GM19467 (cell line): ENCODE data around the gene NOD1.

Source experiments
- ATAC-seq: cut with Tn5 transposase; IDR thresholded peaks from one replicate; pipeline ENCODE4 v1.9.1; 2021; ENCODE audit warnings: mild to moderate bottlenecking, moderate library complexity; ENCODE audit not compliant: unreplicated experiment

Gene NOD1

DNA sequence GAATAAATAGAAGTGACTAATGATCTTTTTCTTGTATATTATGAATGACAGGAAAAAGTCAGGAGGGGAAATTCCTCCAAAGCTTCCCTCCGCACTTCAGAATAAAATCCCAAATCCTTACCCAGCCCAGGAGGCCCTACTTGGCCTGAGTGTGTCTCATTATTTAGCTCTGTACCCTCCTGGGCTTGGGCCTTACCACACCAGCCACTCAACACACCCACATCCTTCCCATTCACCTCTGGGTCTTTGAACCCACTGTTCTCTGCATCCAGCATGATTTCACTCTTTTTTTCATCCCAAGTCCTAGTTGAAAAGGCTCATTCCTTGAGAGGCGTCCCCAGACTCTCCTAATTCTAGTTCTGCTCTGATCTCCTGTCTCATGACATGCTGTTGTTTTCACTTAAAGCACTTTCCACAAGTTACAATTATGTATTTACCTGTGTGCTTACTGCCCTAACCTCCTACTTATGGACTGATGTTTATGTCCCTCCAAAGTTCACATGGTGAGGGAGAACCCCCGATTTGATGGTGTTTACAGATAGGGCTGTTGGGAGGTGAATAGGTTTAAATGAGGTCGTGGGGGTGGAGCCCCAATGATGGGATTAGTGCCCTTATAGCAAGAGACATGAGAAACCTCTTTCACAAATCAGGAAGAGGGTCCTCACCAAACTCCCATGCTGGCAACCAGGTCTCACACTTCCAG is 6.4 kb downstream of the NOD1 start:
- ATAC-seq = no peak

DNA sequence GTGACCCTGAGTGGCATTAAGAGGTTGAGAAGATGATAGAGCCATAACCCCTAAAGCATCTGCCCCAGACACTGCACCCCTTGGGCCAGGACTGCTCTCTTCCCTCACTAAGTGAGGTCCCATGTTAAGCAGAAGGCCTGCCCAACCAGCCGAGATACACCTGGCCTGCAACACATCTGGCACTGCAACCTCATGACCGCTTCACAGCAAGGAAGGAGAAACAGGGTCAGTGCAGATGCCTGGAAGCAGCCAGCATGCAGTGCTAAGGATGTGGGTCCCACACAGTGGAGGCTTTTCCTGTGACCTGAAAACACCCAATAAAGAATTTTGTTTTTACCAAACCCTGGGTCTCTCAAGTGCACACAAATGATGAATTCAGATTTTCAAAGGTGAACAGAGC is 7.4 kb downstream of the NOD1 start:
- ATAC-seq = no peak

DNA sequence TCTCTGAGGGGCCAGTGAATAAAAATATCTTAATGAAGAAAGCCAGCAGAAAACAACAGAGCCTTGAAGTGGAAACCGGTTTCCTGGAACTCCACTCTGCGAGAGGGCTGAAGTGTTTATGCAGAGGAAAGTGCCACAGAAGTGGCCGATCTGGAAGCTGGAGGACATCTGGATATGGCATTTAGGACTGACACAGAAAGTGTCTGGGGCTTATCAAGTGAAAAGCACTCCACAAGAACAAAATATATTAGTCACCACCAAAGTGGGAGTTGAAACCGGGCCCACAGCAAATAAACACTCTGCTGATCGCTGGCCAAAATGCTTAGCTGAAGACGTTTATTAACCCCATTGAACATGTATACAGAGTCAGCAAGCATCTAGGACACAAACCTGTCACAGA is 7.8 kb downstream of the NOD1 start:
- ATAC-seq = no peak

DNA sequence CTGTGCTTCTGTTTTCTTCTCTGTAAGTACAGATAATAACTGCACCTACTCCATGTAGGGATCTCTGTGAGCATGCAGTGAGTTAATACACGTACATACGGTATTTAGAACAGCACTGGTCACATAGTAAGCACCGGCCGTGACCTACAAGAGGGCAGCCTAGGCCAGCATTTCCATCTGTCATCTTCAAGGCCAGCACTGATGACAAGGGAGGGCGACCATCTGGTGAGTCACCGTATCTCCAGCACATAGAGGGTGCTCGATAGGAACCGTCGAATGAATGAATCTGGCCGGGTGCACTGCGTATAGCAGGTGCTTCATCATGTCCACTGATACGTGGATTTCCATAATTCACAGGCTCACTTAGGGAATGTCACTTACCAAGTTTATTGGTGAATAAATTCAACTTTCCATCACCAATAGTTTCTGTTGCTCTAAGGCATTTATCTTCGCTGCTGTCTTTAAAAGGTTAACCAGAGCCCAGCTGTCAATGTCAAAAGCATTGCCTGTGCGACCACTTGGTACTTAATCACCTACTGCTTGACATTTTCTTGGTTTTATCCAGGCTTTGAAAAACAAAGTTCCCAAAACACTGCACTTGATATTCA is 8.3 kb downstream of the NOD1 start:
- no peak for ATAC-seq

DNA sequence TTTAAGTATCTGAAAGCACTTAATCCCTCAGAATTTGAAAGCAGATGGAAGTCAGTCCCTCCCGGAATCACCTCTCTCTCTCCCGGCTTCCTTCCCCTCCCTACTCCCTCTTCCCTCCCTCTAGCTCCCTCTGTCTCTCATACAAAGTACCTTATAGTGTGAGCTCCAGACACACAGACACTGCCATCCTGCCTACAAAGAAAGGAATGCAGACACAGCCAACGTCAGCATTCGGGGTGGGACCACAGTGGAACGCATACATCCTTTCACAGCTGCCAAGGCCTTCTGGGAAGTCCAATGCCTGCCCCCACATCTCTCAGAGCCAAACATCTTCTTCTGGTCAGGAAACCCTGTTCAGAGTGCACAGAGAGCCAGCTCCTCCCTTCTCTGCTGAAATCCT is 9.3 kb downstream of the NOD1 start:
- ATAC-seq = no peak

DNA sequence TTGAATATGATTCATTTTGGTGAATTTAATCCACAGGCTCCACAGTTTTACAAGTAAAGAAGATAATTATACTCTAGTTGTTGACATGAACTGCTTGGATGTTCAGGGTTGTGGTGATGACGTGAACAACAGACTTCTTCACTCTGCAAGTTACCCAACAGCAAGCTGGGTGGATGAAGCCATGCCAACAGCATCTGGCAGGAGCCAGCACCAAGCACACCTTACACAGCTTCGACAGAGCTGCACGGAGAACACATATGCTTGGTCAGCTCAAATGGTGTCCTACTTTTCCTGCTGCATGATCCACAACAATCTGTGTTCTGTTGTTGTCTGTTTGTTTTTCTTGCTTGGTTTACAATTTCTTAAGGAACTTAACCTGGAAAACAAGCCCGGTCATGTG is 9.8 kb downstream of the NOD1 start:
- ATAC-seq = no peak

DNA sequence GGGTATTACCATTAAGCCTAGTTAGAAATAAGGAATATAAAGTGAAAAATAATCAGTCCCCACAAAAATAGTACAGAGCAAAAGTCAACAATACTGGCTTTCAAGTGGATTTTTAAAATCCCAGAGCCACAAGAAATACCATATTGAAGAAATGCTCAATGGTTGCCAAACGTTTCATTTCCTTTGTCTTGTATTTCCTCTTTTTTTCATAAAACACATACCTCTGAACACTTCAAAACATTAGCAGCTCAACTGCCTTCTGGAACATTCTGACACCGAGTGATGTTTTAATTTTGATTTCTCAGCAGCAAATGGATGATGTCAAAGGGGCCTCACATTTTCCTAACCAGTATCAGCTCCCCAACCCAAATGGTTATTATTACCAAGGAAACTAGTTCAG is 10.5 kb downstream of the NOD1 start:
- ATAC-seq = no peak

DNA sequence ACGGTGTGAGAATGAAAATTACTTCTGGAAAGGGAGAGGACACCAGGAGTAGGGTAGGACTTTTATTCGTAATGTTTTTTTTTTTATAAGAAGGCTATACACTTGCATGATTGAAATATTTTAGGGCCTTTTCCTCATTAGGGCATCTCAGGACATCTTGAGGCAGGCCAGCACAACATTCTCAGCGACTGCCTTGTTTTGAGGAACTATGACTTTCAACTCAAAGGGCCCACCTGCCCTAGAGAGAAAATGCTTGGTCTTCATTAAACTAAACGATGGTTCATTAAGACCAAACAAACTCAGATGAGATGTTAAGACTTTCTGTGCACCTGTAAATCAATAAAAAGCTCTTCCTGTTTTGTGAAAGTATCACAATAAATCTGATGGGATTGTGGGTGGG is 11.3 kb downstream of the NOD1 start:
- ATAC-seq = no peak

DNA sequence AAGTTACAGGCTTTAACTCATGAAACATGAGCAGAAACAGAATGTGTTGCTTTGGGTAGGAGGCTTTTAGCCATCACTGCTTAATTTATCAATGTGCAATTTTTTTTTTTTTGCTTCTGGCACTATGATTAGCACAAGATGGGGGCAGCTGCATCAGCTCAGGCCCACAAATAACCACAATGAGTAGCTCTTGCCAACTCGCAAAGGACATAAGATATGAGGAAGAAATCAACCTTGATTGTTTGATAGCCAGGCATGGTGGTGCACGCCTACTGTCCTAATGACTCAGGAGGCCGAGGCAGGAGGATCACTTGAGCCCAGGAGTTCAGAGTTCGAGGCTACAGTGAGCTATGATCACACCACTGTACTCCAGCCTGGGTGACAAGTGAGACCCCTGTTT is 12.3 kb downstream of the NOD1 start:
- no peak for ATAC-seq

DNA sequence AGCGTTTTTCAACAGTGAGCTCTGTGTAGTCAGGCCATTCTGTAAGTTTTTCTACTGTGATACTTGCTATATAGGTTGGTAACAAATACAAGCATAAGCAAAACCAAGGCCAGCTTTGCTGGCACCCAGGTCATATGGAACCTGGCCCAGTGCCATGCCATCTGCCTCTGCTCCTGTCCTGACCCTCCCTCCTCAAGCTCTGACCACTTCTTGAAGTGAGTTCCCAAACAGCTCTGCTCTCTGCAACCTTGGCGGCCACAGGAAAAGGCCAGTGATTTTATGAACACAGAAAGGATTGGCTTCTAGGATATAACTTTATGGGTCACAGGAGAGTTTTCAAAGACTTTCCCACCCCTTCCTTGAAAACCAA is 12.8 kb downstream of the NOD1 start:
- no peak for ATAC-seq

DNA sequence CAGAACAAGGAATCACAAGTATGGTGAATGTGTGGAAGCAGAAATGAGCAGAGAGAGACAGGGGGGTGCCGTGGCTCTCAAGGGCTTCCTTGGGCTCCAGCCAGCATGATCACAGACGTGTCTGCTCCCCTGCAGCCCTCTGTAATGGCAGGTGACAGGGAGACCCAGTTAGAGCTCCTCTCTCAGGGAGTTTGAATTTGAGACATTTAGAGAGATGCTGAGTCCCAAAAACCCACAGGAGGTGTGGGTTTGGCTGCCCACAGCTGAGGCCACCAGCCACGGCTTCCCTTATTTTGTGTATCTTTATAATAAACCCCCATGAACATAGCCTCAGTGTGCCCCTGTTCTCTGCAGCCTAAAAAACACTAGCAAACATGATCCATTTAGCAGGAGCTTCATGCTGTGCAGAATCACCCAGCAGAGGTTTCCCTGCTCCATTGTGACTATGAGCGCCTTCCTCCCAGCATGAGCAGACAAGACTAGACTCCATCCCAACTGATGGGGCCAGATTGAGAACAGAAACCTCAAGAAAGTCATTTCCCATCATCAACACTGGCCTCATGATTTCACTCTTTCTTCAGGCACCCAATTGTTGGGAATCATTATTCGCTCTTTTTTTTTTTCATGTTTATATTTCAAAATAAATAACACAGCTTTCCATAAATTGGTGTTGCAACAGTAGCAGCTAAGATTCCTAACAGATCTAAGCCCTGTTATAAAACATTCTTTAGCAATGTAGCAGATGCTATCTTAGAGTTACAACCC is 13.4 kb downstream of the NOD1 start:
- no peak for ATAC-seq

DNA sequence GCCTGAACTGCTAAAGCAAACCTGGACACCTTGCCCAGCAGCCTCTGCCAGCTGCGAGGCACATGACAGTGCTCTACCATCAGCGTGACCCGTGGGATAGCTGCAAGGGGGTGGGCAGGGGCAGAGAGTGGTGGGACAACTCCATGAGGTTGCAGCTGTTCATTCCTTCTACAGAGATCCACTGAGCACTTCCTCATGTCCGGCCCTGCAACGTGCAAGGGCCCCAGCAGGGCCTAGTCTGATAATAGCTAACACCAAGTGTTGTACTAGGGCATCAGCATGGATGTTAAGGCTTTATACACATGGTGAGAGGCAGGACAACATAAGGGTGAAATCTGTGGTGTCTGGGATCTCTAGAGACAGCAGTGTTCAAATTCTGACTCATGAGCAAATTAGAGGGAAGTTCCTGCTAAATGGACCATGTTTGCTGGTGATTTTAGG is 14.3 kb downstream of the NOD1 start:
- peak; percentile 46 for ATAC-seq

DNA sequence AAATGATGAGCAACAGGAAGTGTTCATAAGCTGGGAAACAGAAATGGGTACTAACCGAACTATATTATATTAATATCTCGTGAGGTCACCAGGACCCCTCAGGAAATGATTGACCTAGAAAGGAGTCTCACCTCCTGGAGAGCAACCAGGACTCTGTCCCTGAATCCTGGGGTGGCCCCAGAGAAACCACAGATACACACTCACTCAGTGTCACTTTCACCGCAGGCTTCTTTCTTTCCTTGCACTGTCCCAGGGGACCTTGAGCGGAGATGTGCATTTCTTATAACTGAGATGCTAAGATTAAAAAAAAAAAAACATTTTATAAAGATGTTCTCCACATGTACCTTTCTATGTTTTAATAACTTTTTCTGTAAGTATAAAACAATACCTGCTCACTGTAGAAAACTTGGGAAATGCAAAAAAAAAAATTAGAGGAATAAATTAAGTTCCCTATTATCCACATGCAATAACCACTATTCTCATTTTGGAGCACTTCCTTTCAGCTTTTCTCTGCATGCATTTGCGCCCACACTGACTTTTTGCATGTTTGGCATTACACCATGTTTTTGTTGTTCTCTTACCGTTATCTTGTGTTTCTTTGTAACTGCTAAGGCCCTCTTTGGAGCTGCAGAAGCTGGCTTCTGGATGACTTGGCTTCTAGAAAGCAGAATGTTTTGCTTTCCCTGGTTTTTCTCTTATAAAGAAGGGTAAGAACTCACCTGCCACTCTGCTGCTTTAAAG is 15.0 kb downstream of the NOD1 start:
- ATAC-seq = peak; percentile 58

DNA sequence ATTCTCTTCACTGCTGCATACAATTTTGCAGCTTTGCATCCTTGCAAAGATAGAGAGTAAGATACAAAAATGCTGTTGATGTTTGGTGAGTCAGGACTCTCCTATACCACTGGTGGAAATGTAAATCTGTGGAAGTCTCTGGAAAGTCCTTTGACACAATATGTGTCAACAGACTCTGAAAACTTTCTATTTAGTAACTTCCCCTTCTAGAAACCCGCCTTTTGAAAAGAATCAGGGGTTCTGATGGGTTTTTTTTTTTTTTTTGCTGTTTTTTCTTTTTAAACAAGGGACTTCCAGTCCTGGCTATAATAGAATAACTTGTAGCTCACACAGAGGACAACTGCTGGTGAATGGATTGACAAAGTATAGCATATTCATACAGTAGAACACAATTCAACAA is 16.4 kb downstream of the NOD1 start:
- no peak for ATAC-seq

DNA sequence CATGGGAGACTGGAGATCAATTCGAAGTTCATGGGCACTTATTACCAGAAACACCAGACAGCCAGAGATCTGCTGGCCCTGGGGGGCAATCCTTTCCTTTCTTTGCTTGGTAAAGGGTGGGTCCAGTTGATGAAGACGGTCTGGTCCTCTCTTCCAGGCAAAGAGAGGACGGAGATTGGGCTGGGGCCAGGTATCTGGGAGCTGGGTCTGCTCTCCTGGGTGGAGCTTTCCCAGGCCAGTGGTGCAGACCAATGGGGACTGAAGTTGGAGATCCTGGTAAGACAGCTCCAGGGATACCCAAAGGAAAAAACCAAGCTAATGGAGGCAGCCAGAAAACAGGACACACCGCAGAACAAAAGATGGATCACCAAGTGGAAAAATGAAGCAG is 18.3 kb downstream of the NOD1 start:
- no peak for ATAC-seq

DNA sequence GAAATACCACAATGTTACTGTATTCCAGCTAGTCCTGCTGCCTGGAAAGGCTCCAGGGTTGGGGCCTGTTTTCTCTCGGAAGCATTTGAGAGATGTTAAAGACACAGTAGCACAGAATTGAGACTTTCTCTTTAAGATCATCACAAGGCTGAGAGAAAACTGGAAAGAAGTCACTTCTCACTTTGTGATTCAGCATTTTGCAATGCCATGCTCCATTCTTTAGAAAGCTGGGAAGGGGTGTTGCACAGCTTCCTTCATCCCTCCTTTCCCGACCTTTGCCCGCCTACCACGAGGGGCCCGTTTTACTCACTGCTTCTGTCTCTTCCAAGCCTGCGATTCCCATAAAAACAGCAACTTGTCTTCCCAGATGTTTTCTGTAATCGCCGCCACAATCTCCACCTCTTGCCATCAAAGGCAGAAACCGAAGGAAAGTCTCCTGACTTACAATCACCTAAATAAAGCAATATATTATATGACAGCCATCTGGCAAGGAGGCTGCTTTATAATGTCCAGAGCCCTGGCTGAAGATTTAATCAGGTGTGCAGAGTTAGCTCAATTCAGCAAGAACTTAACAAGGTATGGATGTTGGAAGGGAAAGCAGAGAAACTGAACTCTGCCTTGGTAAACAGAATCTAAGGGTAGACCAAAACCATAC is 18.9 kb downstream of the NOD1 start:
- ATAC-seq = no peak

DNA sequence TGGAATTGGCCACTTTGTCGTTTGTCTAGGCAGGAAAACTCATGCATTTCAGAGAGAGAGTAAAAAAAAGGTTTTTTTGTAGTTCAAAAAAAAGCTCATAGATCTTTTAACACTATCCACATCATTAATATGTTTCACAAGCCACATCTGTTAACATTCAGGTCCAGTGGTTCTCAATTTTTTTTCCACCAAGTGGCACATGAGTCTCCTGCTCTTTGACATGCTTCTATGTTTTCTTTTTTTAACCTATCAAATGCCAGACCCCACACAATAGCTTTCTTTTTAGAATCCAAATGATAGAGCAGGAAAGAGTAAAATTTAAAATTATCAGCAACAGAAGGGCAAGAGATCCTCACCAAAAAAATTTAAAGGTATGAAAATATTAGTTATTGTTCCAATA is 20.3 kb downstream of the NOD1 start:
- no peak for ATAC-seq

DNA sequence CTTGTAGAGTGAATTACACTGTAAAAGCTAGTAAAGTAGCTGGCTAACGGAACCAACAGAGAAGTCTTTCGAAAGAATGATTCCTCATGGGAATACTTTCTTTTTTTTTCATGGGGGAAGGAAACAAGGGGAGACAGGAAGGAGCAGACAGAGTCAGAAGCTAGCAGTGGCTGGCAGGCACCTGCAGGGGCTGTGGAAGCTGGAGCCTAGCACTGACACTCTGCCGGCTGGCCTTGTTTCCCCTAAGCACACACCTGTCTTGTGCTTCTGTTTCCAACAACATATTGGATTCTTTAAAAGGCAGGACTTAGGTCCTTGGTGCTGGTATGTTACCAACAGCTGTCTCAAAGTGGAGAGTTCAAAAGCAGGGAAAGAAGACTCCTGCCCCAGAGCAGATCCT is 24.7 kb downstream of the NOD1 start:
- no peak for ATAC-seq

DNA sequence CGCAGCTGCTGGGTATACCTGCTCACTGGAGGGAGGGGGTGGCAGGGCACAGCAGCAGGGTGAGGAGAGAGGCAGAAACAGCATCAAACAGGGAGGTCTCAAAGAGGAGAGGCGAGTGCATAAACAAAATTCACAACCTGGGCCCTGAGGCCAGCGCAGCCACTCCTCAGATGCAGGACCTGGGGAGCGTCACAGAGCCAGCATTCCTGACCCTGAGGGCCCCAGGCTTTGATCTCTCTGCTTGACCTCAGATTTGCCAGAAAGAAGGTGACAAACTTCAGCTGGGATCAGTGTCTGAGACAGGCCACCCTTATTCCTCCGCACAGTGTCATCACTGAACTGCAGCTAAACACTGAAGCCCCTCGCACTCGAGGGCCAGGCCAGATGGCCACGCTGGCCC is 25.6 kb downstream of the NOD1 start:
- no peak for ATAC-seq

DNA sequence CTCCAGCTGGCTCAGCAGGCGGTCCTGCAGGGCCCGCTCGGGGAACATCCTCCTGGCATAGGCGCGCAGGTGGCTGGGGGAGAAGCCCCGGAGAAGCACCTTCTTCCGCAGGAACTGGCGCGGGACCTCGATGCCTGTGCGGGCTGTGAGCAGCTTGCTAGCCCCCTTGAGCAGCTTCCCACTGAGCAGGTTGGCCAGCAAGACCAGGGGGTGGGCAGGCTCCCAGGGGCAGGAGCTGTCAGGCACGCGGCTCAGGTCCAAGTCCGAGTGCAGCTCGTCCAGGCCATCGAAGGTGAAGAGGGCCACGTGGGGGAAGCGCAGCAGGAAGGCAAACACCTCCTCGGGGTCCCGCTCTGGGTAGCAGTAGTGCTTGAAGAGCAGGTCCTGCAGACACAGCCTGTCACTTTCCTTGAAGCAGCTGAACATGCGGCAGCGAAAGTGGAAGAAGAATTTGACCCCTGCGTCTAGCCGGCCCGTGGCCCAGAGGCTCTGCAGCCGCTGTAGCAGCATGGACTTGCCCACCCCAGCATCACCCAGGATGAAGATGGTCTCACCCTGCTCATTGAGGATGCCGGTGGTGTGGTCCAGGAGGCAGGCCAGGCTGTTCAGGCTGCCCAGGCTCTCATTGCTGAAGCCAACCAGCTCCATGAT is 26.2 kb downstream of the NOD1 start:
- no peak for ATAC-seq
